Calu3 (cell line): ENCODE measurements around the gene CHRND. TPM values are rescaled to one million over a fixed set of nuclear protein-coding genes. Genes with fewer than 3 reads are reported as not detected.

ENCODE experiments used
- BruUV-seq: library from RNA; stranded (reverse); fragments of 400-500 nt; replicated peaks from 2 replicates; lab custom pipeline; 2021; lab: Mats Ljungman, UMichigan
- CTCF ChIA-PET: fragments of 300-600 bp; sonication (Branson Sonifier 250); formaldehyde crosslinking; loops from one replicate; lab custom pipeline; 2022; ENCODE audit warnings: antibody characterized with exemption; lab: Charles Lee
- DNase-seq: peaks from one replicate; pipeline ENCODE4 v3.0.0; 2022
- H3K27ac Mint-ChIP-seq: one replicate; pipeline ENCODE4 v1.8.0; 2022; ENCODE audit warnings: mixed read lengths; ENCODE audit not compliant: unreplicated experiment
- H3K27me3 Mint-ChIP-seq: one replicate; pipeline ENCODE4 v1.8.0; 2022; ENCODE audit warnings: mixed read lengths; ENCODE audit not compliant: unreplicated experiment
- H3K36me3 Mint-ChIP-seq: one replicate; pipeline ENCODE4 v1.8.0; 2022; ENCODE audit warnings: mild to moderate bottlenecking, moderate library complexity, mixed read lengths; ENCODE audit not compliant: insufficient read depth, unreplicated experiment
- H3K4me1 Mint-ChIP-seq: one replicate; pipeline ENCODE4 v1.8.0; 2022; ENCODE audit warnings: mild to moderate bottlenecking, low read depth, mixed read lengths; ENCODE audit not compliant: unreplicated experiment
- H3K4me3 Mint-ChIP-seq: one replicate; pipeline ENCODE4 v1.8.0; 2022; ENCODE audit warnings: mild to moderate bottlenecking, low read depth, moderate library complexity, mixed read lengths; ENCODE audit not compliant: unreplicated experiment
- H3K9me3 Mint-ChIP-seq: one replicate; pipeline ENCODE4 v1.8.0; 2022; ENCODE audit warnings: low read depth, mixed read lengths; ENCODE audit not compliant: unreplicated experiment
- CTCF ChIP-seq: fragments of 200-600 bp; IDR thresholded peaks from one replicate; pipeline ENCODE4 v1.8.0; 2022; ENCODE audit warnings: antibody characterized with exemption; ENCODE audit not compliant: unreplicated experiment
- intact Hi-C: fragments of 100-400 bp; cut with micrococcal nuclease; formaldehyde crosslinking; loops from one replicate; pipeline ENCODE4 v1.10.0; 2022; ENCODE audit not compliant: unreplicated experiment
- total RNA-seq: library from RNA; stranded (reverse); gene quantifications from 2 replicates; pipeline ENCODE4 v1.2.3, GENCODE V29; 2022

The CHRND gene
- total RNA-seq, 1 experiment from 2014 or later = not detected

GRCh38 chr2:232533944-232534710 lies 8.2 kb downstream of the CHRND start:
- CTCF ChIA-PET = no interaction called here
- no peaks in the 10 kb centered on the region for H3K4me1 Mint-ChIP-seq

GRCh38 chr2:232534940-232535651 lies 9.1 kb downstream of the CHRND start:
- CTCF ChIA-PET = no interaction called here
- no peaks in the 10 kb centered on the region for H3K4me1 Mint-ChIP-seq

More at GRCh38 chr2:232533944-232534710, 8.2 kb downstream of the CHRND start:
- Mint-ChIP-seq H3K9me3 (no peaks in the 10 kb centered on the region), H3K36me3 (no peaks in the 10 kb centered on the region), H3K27ac (no peak overlapping the region), H3K27me3 (peaks cover 79% of the 10 kb centered on the region), H3K4me3 (no peak overlapping the region)
- intact Hi-C loops = no loop called here
- DNase-seq = no peak
- TF ChIP-seq CTCF = no peak
- no TSS peak for BruUV-seq

GRCh38 chr2:232535761-232536530 lies 10.0 kb downstream of the CHRND start:
- H3K27ac Mint-ChIP-seq = no peak overlapping the region
- peaks cover 68% of the 10 kb centered on the region for H3K27me3 Mint-ChIP-seq
- intact Hi-C loops = no loop called here
- no peak for DNase-seq
- no peaks in the 10 kb centered on the region for H3K4me1 Mint-ChIP-seq
- CTCF ChIA-PET = no interaction called here
- no peak for TF ChIP-seq CTCF
- BruUV-seq = no TSS peak
- H3K9me3 Mint-ChIP-seq = no peaks in the 10 kb centered on the region
- no peak overlapping the region for H3K4me3 Mint-ChIP-seq
- peaks cover 12% of the 10 kb centered on the region for H3K36me3 Mint-ChIP-seq

More at GRCh38 chr2:232534940-232535651, 9.1 kb downstream of the CHRND start:
- H3K27ac Mint-ChIP-seq = no peak overlapping the region
- H3K4me3 Mint-ChIP-seq = no peak overlapping the region
- BruUV-seq = no TSS peak
- intact Hi-C loops = no loop called here
- peaks cover 76% of the 10 kb centered on the region for H3K27me3 Mint-ChIP-seq
- no peak for DNase-seq
- H3K36me3 Mint-ChIP-seq = peaks cover 6% of the 10 kb centered on the region
- no peak for TF ChIP-seq CTCF
- no peaks in the 10 kb centered on the region for H3K9me3 Mint-ChIP-seq

GRCh38 chr2:232537079-232537478 lies 11.1 kb downstream of the CHRND start:
- no TSS peak for BruUV-seq
- intact Hi-C loops = no loop called here
- H3K4me3 Mint-ChIP-seq = no peak overlapping the region
- DNase-seq = no peak
- no peaks in the 10 kb centered on the region for H3K9me3 Mint-ChIP-seq
- peaks cover 63% of the 10 kb centered on the region for H3K27me3 Mint-ChIP-seq
- H3K36me3 Mint-ChIP-seq = peaks cover 12% of the 10 kb centered on the region
- CTCF ChIA-PET = no interaction called here
- H3K4me1 Mint-ChIP-seq = no peaks in the 10 kb centered on the region
- TF ChIP-seq CTCF = no peak
- no peak overlapping the region for H3K27ac Mint-ChIP-seq
